Daoy (cell line): ENCODE data around the gene SPN. TPM values are rescaled to one million over a fixed set of nuclear protein-coding genes. Genes with fewer than 3 reads are reported as not detected.
"Not testable (repeated sequence)": the region's sequence is repeated elsewhere in the genome, so short reads cannot be mapped to it uniquely, and the experiment has no call there.

Source experiments
- DNase-seq: peaks from one replicate; pipeline ENCODE4 v3.0.0-alpha.2; 2015; ENCODE audit warnings: low read depth
- total RNA-seq: library from RNA; depleted of rRNA; stranded (reverse); fragments of >200 nt; shearing (Covaris generic); gene quantifications from 2 replicates; pipeline ENCODE4 v1.2.3, GENCODE V29; 2014; rRNA removed

SPN gene
- total RNA-seq, 1 experiment from 2014 or later: 0.40 TPM

DNA sequence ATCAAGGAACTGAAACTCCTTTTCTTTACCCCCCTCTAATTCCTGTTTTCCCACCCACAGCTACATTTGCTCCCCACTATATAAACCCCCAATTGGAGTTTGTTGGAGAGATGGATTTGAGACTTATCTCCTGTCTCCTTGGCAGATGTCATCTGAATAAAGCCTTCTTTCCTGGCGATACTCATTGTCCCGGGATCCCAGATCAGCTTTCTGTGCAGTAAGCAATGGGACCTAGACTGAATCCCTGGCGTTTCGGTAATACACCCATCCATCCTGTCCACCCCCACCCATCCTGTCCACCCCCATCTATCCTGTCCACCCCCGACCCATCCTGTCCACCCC is 38.1 kb downstream of the SPN start:
- no peak for DNase-seq

- DNase-seq: no peak
Measured at GRCh38 chr16:29702269-29702668, 39.2 kb downstream of the SPN start.

GRCh38 chr16:29705030-29705429 is 42.0 kb downstream of the SPN start:
- DNase-seq: no peak

DNA sequence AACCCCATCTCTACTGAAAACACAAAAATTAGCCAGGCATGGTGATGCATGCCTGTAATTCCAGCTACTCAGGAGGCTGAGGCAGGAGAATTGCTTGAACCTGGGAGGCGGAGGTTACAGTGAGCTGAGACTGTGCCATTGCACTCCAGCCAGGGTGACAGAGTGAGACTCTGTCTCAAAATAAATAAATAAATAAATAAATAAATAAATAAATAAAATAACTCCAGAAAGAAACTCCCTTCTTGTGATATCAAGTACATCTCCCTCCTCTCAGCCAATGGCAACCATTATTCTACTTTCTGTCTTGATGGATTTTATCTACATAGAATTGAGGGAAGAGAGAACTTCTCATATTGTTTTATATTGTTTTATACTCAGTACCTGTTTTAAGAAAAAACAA is 44.1 kb downstream of the SPN start:
- not testable (repeated sequence) for DNase-seq

- DNase-seq: no peak
Measured at GRCh38 chr16:29708917-29709600, 46.0 kb downstream of the SPN start.

GRCh38 chr16:29709657-29710056 is 46.6 kb downstream of the SPN start:
- DNase-seq: not testable (repeated sequence)

DNA sequence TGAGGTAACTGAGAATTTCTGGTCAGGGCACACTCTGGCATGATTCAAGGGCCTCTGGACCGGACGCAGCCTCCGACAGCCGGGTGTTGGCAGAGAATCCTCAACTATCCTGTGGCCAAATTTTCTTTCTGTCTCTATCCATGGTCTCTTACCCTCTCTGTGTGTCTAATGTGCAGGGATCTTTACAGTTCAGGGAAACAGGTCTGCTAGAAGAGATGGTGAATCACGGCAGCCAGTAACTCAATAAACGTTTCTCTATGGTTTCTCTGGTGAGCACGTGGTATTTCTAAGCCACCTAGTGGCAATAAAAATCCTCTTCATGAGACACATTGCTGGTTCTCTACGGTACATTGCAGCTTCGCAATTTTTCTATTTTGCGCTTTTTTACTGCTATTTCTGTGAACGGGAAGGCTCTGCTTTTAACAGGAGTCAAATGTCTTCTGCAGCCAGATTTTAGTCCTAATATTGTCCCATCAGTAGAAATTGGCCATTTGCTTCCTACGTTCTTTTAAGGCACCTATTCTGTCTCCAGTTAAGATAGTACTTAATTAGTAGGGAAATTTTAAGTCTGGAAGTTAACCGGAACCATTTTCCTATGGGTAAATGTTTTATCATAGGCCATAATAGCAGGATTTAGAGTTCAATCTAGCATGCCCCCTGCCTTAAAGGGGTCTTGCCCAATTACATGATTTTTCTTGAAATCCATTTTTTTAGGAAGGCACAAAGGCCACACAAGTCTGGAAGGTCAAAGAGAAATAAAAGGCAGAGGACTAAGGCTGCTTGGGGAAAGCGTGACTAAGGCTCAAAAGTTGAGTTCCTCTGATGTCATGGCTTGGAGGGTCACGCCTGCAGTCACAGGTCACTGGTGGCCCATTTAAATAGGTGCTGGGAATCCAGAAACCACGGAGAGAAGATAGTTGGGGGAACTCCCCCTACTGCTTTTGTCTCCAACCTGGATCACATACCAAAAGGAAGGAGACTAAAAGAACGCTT is 47.5 kb downstream of the SPN start:
- DNase-seq: peak; percentile 49

- DNase-seq: no peak
Measured at GRCh38 chr16:29712809-29713208, 49.8 kb downstream of the SPN start.

- no peak for DNase-seq
Measured at GRCh38 chr16:29714396-29714795, 51.3 kb downstream of the SPN start.

DNA sequence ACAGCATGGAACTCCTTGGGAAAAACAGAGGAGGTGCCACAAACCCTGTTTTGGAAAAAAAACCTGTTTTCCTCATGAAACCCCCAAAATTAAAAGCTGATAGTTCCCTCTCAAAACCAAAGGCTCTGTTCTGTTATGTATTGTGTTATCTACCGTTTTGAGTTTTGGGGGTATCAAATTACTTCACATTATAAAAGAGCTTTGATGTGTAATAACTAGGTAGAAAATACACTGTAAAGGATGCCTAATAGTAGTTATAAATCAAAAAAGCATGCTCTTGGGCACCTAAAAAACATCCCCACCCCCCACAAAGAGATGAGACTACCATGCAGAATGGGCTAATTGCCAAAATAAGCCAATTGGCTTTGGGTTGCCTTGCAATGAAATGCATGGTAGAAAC is 51.9 kb downstream of the SPN start:
- DNase-seq: no peak

- DNase-seq: no peak
Measured at GRCh38 chr16:29717113-29717512, 54.1 kb downstream of the SPN start.

GRCh38 chr16:29719063-29719462 is 56.0 kb downstream of the SPN start:
- DNase-seq: no peak

Other genes with a start within 250 kb of the SPN start
- gene BOLA2, start 208.9 kb upstream of the SPN start, total RNA-seq: 57.3 and 76.3 TPM in 2 replicates
- 10.4 and 22.5 TPM in 2 replicates for gene SLX1B, start 208.7 kb upstream of the SPN start, total RNA-seq
- gene SULT1A4, start 203.3 kb upstream of the SPN start, total RNA-seq: 4.4 TPM in 1 of 2 replicates, not detected in the other
- 2.5 and 6.6 TPM in 2 replicates for gene NPIPB12, start 156.8 kb upstream of the SPN start, total RNA-seq
- 0.11 TPM in 1 of 2 replicates, not detected in the other for gene QPRT, start 15.9 kb downstream of the SPN start, total RNA-seq
- gene C16orf54, start 82.7 kb downstream of the SPN start, total RNA-seq: 0.11 TPM in 1 of 2 replicates, not detected in the other
- not detected in 2 replicates for gene ZG16, start 115.0 kb downstream of the SPN start, total RNA-seq
- gene KIF22, start 127.5 kb downstream of the SPN start, total RNA-seq: 104 and 111 TPM in 2 replicates
- 120 and 132 TPM in 2 replicates for gene MAZ, start 143.3 kb downstream of the SPN start, total RNA-seq
- gene PRRT2, start 148.9 kb downstream of the SPN start, total RNA-seq: 0.29 TPM in 1 of 2 replicates, not detected in the other
- gene PAGR1, start 152.9 kb downstream of the SPN start, total RNA-seq: 50.0 and 78.6 TPM in 2 replicates
- gene MVP, start 157.2 kb downstream of the SPN start, total RNA-seq: 60.5 and 71.4 TPM in 2 replicates
- 33.5 and 46.1 TPM in 2 replicates for gene CDIPT, start 200.0 kb downstream of the SPN start, total RNA-seq
- 2.6 and 27.0 TPM in 2 replicates for gene SEZ6L2, start 236.3 kb downstream of the SPN start, total RNA-seq
- gene ASPHD1, start 237.2 kb downstream of the SPN start, total RNA-seq: 0.89 and 2.2 TPM in 2 replicates